Fibroblast of lung (primary cell): ENCODE data around the gene FBRSL1. TPM values are rescaled to one million over a fixed set of nuclear protein-coding genes. Genes with fewer than 3 reads are reported as not detected.
A peak's percentile ranks its signal among the peaks of the same experiment; 100 is the strongest.

Experiments
- DNase-seq, 2 donors: peaks; one replicate each; pipeline versions ENCODE4 v3.0.0 to v3.0.0-alpha.2; 2010; ENCODE audit warnings: low read depth in 2 of 2
- H2AFZ ChIP-seq: 2 replicates; pipeline ENCODE4 v1.5.1; 2012; ENCODE audit warnings: low read length, control low read depth, inconsistent platforms
- H3K27ac ChIP-seq: 2 replicates; pipeline ENCODE4 v1.5.1; 2011; ENCODE audit warnings: low read length, control low read depth; ENCODE audit not compliant: insufficient read depth
- H3K27me3 ChIP-seq: 2 replicates; pipeline ENCODE4 v1.5.1; 2011; ENCODE audit warnings: mild to moderate bottlenecking, low read length; ENCODE audit not compliant: control insufficient read depth, insufficient read depth
- H3K36me3 ChIP-seq: 2 replicates; pipeline ENCODE4 v1.5.1; 2011; ENCODE audit warnings: low read length; ENCODE audit not compliant: control insufficient read depth, insufficient read depth
- H3K4me1 ChIP-seq: 2 replicates; pipeline ENCODE4 v1.5.1; 2011; ENCODE audit warnings: low read length; ENCODE audit not compliant: control insufficient read depth, insufficient read depth; ENCODE audit errors: extremely low read depth
- H3K4me2 ChIP-seq: 2 replicates; pipeline ENCODE4 v1.5.1; 2011; ENCODE audit warnings: low read length, control low read depth; ENCODE audit not compliant: insufficient read depth; ENCODE audit errors: extremely low read depth
- H3K4me3 ChIP-seq, 4 experiments: fragments of 200-600 bp in 1 of 4; sonication (generic) in 1 of 4; replicated peaks in 1 of 4; 2 replicates each; pipeline ENCODE4 v1.5.1; 2011 to 2016; ENCODE audit warnings: low read length in 4 of 4, low read depth in 3 of 4, mild to moderate bottlenecking in 3 of 4, control low read depth in 2 of 4, inconsistent platforms in 1 of 4, mixed read lengths in 1 of 4; ENCODE audit not compliant: insufficient read depth in 1 of 4; ENCODE audit errors: control extremely low read depth in 1 of 4
- H3K79me2 ChIP-seq: 2 replicates; pipeline ENCODE4 v1.5.1; 2012; ENCODE audit warnings: mild to moderate bottlenecking, low read length, inconsistent platforms; ENCODE audit not compliant: control insufficient read depth, insufficient read depth
- H3K9ac ChIP-seq: 2 replicates; pipeline ENCODE4 v1.5.1; 2011; ENCODE audit warnings: mild to moderate bottlenecking, low read length, control low read depth; ENCODE audit not compliant: insufficient read depth
- H3K9me3 ChIP-seq: 2 replicates; pipeline ENCODE4 v1.5.1; 2012; ENCODE audit warnings: low read depth, low read length; ENCODE audit not compliant: control insufficient read depth, insufficient read depth
- H4K20me1 ChIP-seq: 2 replicates; pipeline ENCODE4 v1.5.1; 2011; ENCODE audit warnings: low read length; ENCODE audit not compliant: control insufficient read depth, insufficient read depth; ENCODE audit errors: extremely low read depth
- EZH2 ChIP-seq: IDR thresholded peaks from 2 replicates; pipeline ENCODE4 v1.5.1; 2012; ENCODE audit warnings: low read length, control low read depth, mild to moderate bottlenecking; ENCODE audit errors: missing control alignments
- polyA plus RNA-seq, 2 donors: library from polyadenylated mRNA; depleted of rRNA in 1 of 2; stranded (reverse) in 1 of 2; unstranded in 1 of 2; fragments of >200 nt; gene quantifications; 2 replicates each; pipeline ENCODE4 v1.2.1, GENCODE V29; 2011 to 2012; ENCODE audit warnings: missing spikeins in 1 of 2
- total RNA-seq: library from RNA; depleted of rRNA; stranded (reverse); fragments of >200 nt; gene quantifications from 2 replicates; pipeline ENCODE4 v1.2.1, GENCODE V29; 2014
- TF ChIP-seq, protein P1 (sequence below), 2 donors: IDR thresholded peaks in 1 of 2; conservative IDR thresholded peaks in 1 of 2; 1 replicate in 1 of 2; 2 replicates in 1 of 2; pipeline ENCODE4 v1.5.1; 2011 to 2012; ENCODE audit warnings: low read length in 2 of 2, control low read depth in 1 of 2, inconsistent platforms in 1 of 2, low read depth in 1 of 2, mild to moderate bottlenecking in 1 of 2

The FBRSL1 gene
- total and polyA plus RNA-seq, 2 donors (not counting 1 experiment from before 2014, with no cell fraction given), result 1.4 to 1.8 TPM

DNA sequence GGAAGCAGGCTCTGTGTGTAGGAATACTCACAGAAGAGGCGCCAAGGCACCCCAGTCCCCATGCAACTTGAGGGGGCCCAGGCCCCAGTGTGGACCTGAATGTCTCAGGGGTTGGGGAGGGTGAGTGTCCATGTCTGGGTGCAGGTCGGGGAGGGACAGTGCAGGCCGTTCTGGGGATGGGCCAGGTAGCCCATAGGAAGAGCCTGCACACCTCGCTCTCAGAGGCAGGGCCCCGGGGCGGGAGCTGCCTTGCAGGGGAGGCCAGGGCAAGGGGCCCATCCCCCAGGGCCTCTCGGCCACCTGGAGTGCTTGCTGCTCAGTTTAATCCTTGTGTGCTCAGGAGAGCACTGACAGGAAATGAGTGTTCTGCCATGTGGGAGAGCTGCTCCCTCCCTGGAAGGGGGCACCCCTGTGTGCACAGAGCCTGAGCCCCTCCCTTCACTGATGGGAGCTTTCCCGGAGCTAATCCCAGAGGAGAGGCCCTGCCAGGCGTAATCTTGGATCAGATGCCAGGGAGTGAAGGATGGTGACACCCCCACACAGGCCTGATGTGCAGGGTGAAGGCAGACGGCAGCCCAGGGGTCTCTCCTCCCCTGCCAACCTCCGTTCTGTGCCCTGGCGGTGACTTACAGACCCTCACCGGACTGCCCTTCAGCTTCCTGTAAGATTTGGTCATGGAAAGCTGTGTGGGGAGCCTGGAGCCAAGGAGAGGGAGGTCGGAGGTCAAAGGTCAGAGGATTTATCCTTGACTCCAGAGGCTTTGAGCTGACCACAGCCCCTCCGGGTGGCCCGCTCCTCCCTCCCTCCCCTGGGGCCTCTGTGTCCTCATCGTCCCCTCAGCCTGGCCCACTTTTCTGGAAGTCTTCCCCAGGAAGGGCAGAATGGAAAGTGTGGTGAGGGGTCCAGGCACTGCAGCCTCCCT, 24.4 kb upstream of the FBRSL1 start:
- TF ChIP-seq, protein P1, sequence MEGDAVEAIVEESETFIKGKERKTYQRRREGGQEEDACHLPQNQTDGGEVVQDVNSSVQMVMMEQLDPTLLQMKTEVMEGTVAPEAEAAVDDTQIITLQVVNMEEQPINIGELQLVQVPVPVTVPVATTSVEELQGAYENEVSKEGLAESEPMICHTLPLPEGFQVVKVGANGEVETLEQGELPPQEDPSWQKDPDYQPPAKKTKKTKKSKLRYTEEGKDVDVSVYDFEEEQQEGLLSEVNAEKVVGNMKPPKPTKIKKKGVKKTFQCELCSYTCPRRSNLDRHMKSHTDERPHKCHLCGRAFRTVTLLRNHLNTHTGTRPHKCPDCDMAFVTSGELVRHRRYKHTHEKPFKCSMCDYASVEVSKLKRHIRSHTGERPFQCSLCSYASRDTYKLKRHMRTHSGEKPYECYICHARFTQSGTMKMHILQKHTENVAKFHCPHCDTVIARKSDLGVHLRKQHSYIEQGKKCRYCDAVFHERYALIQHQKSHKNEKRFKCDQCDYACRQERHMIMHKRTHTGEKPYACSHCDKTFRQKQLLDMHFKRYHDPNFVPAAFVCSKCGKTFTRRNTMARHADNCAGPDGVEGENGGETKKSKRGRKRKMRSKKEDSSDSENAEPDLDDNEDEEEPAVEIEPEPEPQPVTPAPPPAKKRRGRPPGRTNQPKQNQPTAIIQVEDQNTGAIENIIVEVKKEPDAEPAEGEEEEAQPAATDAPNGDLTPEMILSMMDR (conservative IDR thresholded peaks at IDR 0.05 in 1 of 2, IDR thresholded peaks at IDR 0.05 in 1 of 2; ENCODE audit: low read depth in 1 of 2, low read length in 2 of 2), result no peak
- no peak for TF ChIP-seq EZH2
- no peaks in the 10 kb centered on the region for H4K20me1 ChIP-seq
- no peaks in the 10 kb centered on the region for H3K36me3 ChIP-seq
- H3K4me3 ChIP-seq, result no peak overlapping the region
- no peaks in the 10 kb centered on the region for H3K79me2 ChIP-seq
- H2AFZ ChIP-seq, result no peak overlapping the region
- H3K27ac ChIP-seq, result no peak overlapping the region
- no peak overlapping the region for H3K4me2 ChIP-seq
- peaks cover 2% of the 10 kb centered on the region for H3K9me3 ChIP-seq
- DNase-seq, result no peak
- no peak overlapping the region for H3K9ac ChIP-seq
- H3K4me1 ChIP-seq, result no peaks in the 10 kb centered on the region
- no peaks in the 10 kb centered on the region for H3K27me3 ChIP-seq

DNA sequence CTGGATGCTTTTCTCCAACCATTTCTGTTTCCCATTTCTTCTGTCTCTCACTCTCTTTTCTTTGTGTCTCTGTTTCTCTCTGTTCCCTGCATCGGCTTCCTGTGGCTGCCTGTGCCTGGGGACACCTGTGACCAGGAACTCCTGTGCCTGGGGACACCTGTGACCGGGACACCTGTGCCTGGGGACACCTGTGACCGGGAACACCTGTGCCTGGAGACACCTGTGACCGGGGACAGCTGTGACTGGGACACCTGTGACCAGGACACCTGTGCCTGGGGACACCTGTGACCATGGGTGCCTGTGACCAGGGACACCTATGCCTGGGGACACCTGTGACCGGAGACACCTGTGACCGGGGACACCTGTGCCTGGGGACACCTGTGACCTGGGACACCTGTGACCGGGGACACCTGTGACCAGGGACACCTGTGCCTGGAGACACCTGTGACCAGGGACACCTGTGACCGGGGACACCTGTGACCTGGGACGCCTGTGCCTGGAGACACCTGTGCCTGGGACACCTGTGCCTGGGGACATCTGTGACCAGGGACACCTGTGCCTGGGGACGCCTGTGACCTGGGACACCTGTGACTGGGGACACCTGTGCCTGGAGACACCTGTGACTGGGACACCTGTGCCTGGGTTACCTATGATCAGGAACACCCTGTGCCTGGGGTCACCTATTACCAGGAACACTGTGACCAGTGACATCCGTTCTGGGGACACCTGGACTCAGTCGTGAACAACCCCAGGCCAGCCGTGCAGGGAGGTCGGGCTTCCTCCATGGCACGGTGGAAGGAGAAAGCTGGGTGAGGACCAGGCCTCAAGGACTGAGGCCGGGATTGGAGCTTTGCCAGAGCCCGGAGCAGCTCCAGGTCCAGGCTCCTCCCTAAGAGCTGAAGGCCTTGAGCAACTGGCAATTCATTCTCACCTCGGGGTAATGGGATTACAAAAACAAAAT, 23.4 kb upstream of the FBRSL1 start:
- H2AFZ ChIP-seq, result no peak overlapping the region
- H3K4me2 ChIP-seq, result no peak overlapping the region
- H3K27me3 ChIP-seq, result no peaks in the 10 kb centered on the region
- no peaks in the 10 kb centered on the region for H4K20me1 ChIP-seq
- peak in 1 of 2 donors; percentile 43 for DNase-seq
- no peaks in the 10 kb centered on the region for H3K36me3 ChIP-seq
- no peaks in the 10 kb centered on the region for H3K4me1 ChIP-seq
- no peak overlapping the region for H3K9ac ChIP-seq
- H3K4me3 ChIP-seq, result no peak overlapping the region
- peaks cover 2% of the 10 kb centered on the region for H3K9me3 ChIP-seq
- no peaks in the 10 kb centered on the region for H3K79me2 ChIP-seq
- H3K27ac ChIP-seq, result no peak overlapping the region
- TF ChIP-seq, protein P1 (conservative IDR thresholded peaks at IDR 0.05 in 1 of 2, IDR thresholded peaks at IDR 0.05 in 1 of 2; ENCODE audit: low read depth in 1 of 2, low read length in 2 of 2), result no peak
- TF ChIP-seq EZH2, result no peak

DNA sequence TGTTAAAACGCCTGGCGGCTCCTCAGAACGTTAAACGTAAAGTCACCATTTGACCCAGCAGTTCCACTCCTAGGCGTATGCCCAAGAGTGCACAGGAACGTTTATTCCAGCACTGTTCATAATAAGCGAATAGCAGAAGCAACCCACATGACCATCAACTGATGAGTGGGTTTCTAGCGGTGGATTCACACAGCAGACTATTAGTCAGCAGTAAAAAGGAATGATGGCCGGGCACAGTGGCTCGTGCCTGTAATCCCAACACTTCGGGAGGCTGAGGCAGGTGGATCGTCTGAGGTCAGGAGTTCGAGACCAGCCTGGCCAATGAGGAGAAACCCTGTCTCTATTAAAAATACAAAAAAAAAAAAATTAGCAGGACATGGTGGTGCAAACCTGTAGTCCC, 22.4 kb upstream of the FBRSL1 start:
- TF ChIP-seq, protein P1 (conservative IDR thresholded peaks at IDR 0.05 in 1 of 2, IDR thresholded peaks at IDR 0.05 in 1 of 2; ENCODE audit: low read depth in 1 of 2, low read length in 2 of 2), result no peak
- no peak for TF ChIP-seq EZH2
- H3K79me2 ChIP-seq, result no peaks in the 10 kb centered on the region
- no peak overlapping the region for H3K27ac ChIP-seq
- H3K9ac ChIP-seq, result no peak overlapping the region
- DNase-seq, result no peak
- no peaks in the 10 kb centered on the region for H3K4me1 ChIP-seq
- peaks cover 2% of the 10 kb centered on the region for H3K9me3 ChIP-seq
- H2AFZ ChIP-seq, result no peak overlapping the region
- no peak overlapping the region for H3K4me2 ChIP-seq
- no peaks in the 10 kb centered on the region for H3K36me3 ChIP-seq
- no peaks in the 10 kb centered on the region for H3K27me3 ChIP-seq
- H4K20me1 ChIP-seq, result no peaks in the 10 kb centered on the region
- H3K4me3 ChIP-seq, result no peak overlapping the region
